ENCODE data around the gene ELMOD3.
"Not testable (repeated sequence)": the region's sequence is repeated elsewhere in the genome, so short reads cannot be mapped to it uniquely, and the experiment has no call there.

GRCh38 chr2:85329701-85330100 is 24.9 kb upstream of the ELMOD3 start:
- not testable (repeated sequence) for TF ChIP-seq CTCF, POLR2A (IDR thresholded peaks at IDR 0.05)
